ENCODE measurements around the gene ANKRD44. TPM values are rescaled to one million over a fixed set of nuclear protein-coding genes. Genes with fewer than 3 reads are reported as not detected.
A peak's percentile ranks its signal among the peaks of the same experiment; 100 is the strongest.

The ANKRD44 gene
- total RNA-seq, 4 donors from 2014 or later = 24.4 to 51.8 (median 35.7) TPM

GRCh38 chr2:197263077-197263476 is 47.5 kb downstream of the ANKRD44 start:
- Histone ChIP-seq H3K36me3 (no peaks in the 10 kb centered on the region), H3K4me1 (peaks cover 0 to 68% (median 5%) of the 10 kb centered on the region in 3 donors), H3K27ac (no peak overlapping the region), H3K9me3 (no peaks in the 10 kb centered on the region), H3K4me3 (no peak overlapping the region), H3K27me3 (no peaks in the 10 kb centered on the region)
- 100% methylated on average over 1 of the region's 9 CpGs; no CpG with 5 or more reads in 1 of the 2 donors for WGBS, 2 donors (ENCODE audit: low coverage in 1 of 2)
- ATAC-seq = no peak
- no peak for TF ChIP-seq POLR2A (IDR thresholded peaks at IDR 0.05)
- no peak for TF ChIP-seq CTCF (IDR thresholded peaks at IDR 0.05)
- TF ChIP-seq POLR2AphosphoS5 (IDR thresholded peaks at IDR 0.05) = no peak
- TF ChIP-seq EP300 (IDR thresholded peaks at IDR 0.05) = no peak

- WGBS, 2 donors (ENCODE audit: low coverage in 1 of 2) = 25 to 30% methylated on average over 6 of the region's 6 CpGs
Observed at GRCh38 chr2:197261808-197262226, 48.8 kb downstream of the ANKRD44 start.

GRCh38 chr2:197259470-197259999 is 51.0 kb downstream of the ANKRD44 start:
- Histone ChIP-seq H3K9me3 (no peaks in the 10 kb centered on the region), H3K4me3 (no peak overlapping the region), H3K36me3 (no peaks in the 10 kb centered on the region), H3K4me1 (peaks cover 4 to 64% (median 9%) of the 10 kb centered on the region in 3 donors), H3K27me3 (no peaks in the 10 kb centered on the region), H3K27ac (no peak overlapping the region)
- TF ChIP-seq CTCF (IDR thresholded peaks at IDR 0.05) (no peak), EP300 (IDR thresholded peaks at IDR 0.05) (no peak), POLR2AphosphoS5 (IDR thresholded peaks at IDR 0.05) (no peak), POLR2A (IDR thresholded peaks at IDR 0.05) (no peak)
- WGBS, 2 donors (ENCODE audit: low coverage in 1 of 2) = 71 to 86% methylated on average over 1 to 3 of the region's 3 CpGs
- ATAC-seq = no peak

More at GRCh38 chr2:197261808-197262226, 48.8 kb downstream of the ANKRD44 start:
- no peak for ATAC-seq
- Histone ChIP-seq H3K36me3 (no peaks in the 10 kb centered on the region), H3K27ac (peak overlapping the region in 2 of 4 donors; percentile 56 to 60), H3K9me3 (no peaks in the 10 kb centered on the region), H3K4me3 (no peak overlapping the region), H3K4me1 (peaks cover 0 to 64% (median 5%) of the 10 kb centered on the region in 3 donors), H3K27me3 (no peaks in the 10 kb centered on the region)
- TF ChIP-seq EP300 (IDR thresholded peaks at IDR 0.05) = no peak
- TF ChIP-seq POLR2A (IDR thresholded peaks at IDR 0.05) = no peak
- no peak for TF ChIP-seq POLR2AphosphoS5 (IDR thresholded peaks at IDR 0.05)
- TF ChIP-seq CTCF (IDR thresholded peaks at IDR 0.05) = no peak

- WGBS, 2 donors (ENCODE audit: low coverage in 1 of 2) = 75 to 97% methylated on average over 2 of the region's 2 CpGs
- TF ChIP-seq POLR2AphosphoS5 (IDR thresholded peaks at IDR 0.05) (no peak), EP300 (IDR thresholded peaks at IDR 0.05) (no peak), CTCF (IDR thresholded peaks at IDR 0.05) (no peak), POLR2A (IDR thresholded peaks at IDR 0.05) (no peak)
- no peak for ATAC-seq
Observed at GRCh38 chr2:197258580-197258979, 52.0 kb downstream of the ANKRD44 start.

GRCh38 chr2:197256547-197257170 is 53.9 kb downstream of the ANKRD44 start:
- no peak for ATAC-seq
- no peaks in the 10 kb centered on the region for H3K27me3 ChIP-seq
- no peaks in the 10 kb centered on the region for H3K9me3 ChIP-seq
- H3K36me3 ChIP-seq = no peaks in the 10 kb centered on the region
- peak overlapping the region in 2 of 4 donors; percentile 66 to 73 for H3K27ac ChIP-seq
- peaks cover 4 to 35% (median 4%) of the 10 kb centered on the region in 3 donors for H3K4me1 ChIP-seq
- TF ChIP-seq CTCF (IDR thresholded peaks at IDR 0.05) = no peak
- TF ChIP-seq POLR2A (IDR thresholded peaks at IDR 0.05) = no peak
- TF ChIP-seq EP300 (IDR thresholded peaks at IDR 0.05) = no peak
- TF ChIP-seq POLR2AphosphoS5 (IDR thresholded peaks at IDR 0.05) = no peak
- 29 to 63% methylated on average over 2 of the region's 2 CpGs for WGBS, 2 donors (ENCODE audit: low coverage in 1 of 2)
- no peak overlapping the region for H3K4me3 ChIP-seq

More at GRCh38 chr2:197258580-197258979, 52.0 kb downstream of the ANKRD44 start:
- Histone ChIP-seq H3K4me1 (peaks cover 4 to 54% (median 9%) of the 10 kb centered on the region in 3 donors), H3K4me3 (no peak overlapping the region), H3K27ac (no peak overlapping the region), H3K27me3 (no peaks in the 10 kb centered on the region), H3K36me3 (no peaks in the 10 kb centered on the region), H3K9me3 (no peaks in the 10 kb centered on the region)

All from gastroesophageal sphincter (tissue), 4 donors.